NCI-H2227 (cell line): ENCODE data around the gene RMI2.

ENCODE experiments used
- DNase-seq: peaks from one replicate; lab custom pipeline; 2025; ENCODE audit not compliant: unreplicated experiment; lab: John Stamatoyannopoulos, UW

RMI2 gene

GRCh38 chr16:11396241-11397048, 51.2 kb downstream of the RMI2 start:
- peak; percentile 86 for DNase-seq

- no peak for DNase-seq
Observed at GRCh38 chr16:11398136-11398535, 52.9 kb downstream of the RMI2 start.

GRCh38 chr16:11398851-11399250, 53.6 kb downstream of the RMI2 start:
- no peak for DNase-seq

GRCh38 chr16:11399261-11399831, 54.1 kb downstream of the RMI2 start:
- DNase-seq, result no peak

- DNase-seq, result no peak
Observed at GRCh38 chr16:11400076-11400475, 54.8 kb downstream of the RMI2 start.
